C4-2B (cell line): Measurements from ENCODE around the gene NR3C1.

Experiments
- ZFX ChIP-seq: fragments of 450-650 bp; IDR thresholded peaks from 2 replicates; pipeline ENCODE4 v1.6.1; 2017
- TF ChIP-seq, protein P1 (sequence below): fragments of 450-650 bp; conservative IDR thresholded peaks from 2 replicates; pipeline ENCODE4 v1.5.1; 2017; ENCODE audit warnings: mild to moderate bottlenecking

DNA sequence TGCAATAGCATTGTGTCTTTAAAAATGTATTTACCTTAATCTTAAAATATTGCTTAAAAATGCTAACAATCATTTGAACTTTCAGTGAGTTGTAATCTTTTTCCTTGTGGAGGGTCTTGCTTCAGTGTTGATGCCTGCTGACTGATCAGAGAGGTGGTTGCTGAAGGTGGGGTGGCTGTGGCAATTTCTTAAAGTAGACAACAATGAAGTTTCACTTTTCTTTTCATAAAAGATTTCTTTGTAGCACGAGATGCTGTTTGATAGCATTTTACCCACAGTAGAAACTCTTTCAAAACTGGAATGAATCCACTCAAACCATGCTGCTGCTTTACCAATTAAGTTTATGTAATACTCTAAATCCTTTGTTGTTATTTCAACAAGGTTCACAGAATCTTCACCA lies 50.8 kb downstream of the NR3C1 start:
- TF ChIP-seq, protein P1, sequence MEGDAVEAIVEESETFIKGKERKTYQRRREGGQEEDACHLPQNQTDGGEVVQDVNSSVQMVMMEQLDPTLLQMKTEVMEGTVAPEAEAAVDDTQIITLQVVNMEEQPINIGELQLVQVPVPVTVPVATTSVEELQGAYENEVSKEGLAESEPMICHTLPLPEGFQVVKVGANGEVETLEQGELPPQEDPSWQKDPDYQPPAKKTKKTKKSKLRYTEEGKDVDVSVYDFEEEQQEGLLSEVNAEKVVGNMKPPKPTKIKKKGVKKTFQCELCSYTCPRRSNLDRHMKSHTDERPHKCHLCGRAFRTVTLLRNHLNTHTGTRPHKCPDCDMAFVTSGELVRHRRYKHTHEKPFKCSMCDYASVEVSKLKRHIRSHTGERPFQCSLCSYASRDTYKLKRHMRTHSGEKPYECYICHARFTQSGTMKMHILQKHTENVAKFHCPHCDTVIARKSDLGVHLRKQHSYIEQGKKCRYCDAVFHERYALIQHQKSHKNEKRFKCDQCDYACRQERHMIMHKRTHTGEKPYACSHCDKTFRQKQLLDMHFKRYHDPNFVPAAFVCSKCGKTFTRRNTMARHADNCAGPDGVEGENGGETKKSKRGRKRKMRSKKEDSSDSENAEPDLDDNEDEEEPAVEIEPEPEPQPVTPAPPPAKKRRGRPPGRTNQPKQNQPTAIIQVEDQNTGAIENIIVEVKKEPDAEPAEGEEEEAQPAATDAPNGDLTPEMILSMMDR, result no peak
- TF ChIP-seq ZFX, result no peak
